Endothelial cell of umbilical vein (primary cell): ENCODE data around the gene SAMD14. TPM values are rescaled to one million over a fixed set of nuclear protein-coding genes. Genes with fewer than 3 reads are reported as not detected.

Experiments
- BruUV-seq: library from RNA; stranded (reverse); fragments of 400-500 nt; replicated peaks from 2 replicates; lab custom pipeline; 2021; lab: Mats Ljungman, UMichigan
- CTCF ChIA-PET: fragments of 300-600, 350-600 bp; sonication (Branson Sonifier 250); formaldehyde crosslinking; loops from one replicate; lab custom pipeline; 2021; ENCODE audit warnings: antibody characterized with exemption, inconsistent platforms; lab: Charles Lee
- POLR2A ChIA-PET: fragments of 300-600, 350-600 bp; sonication (Branson Sonifier 250); formaldehyde crosslinking; loops from one replicate; lab custom pipeline; 2021; ENCODE audit warnings: antibody characterized with exemption, inconsistent platforms; lab: Charles Lee
- DNase-seq: peaks from one replicate; pipeline ENCODE4 v3.0.0-alpha.2; 2011; ENCODE audit warnings: low read depth, low spot score
- FAIRE-seq: peaks from 2 replicates; lab custom pipeline; 2011; peaks lifted over from hg19 to GRCh38; lab: Jason Lieb, UNC
- H2AFZ ChIP-seq: 2 replicates; pipeline ENCODE4 v1.6.0; 2012; ENCODE audit warnings: low read depth, low read length, control low read depth, inconsistent platforms
- H3K27ac ChIP-seq: 2 replicates; pipeline ENCODE4 v1.5.1; 2011; ENCODE audit warnings: low read depth, mild to moderate bottlenecking, control low read depth, low read length, moderate library complexity; ENCODE audit not compliant: insufficient read depth
- H3K27me3 ChIP-seq, 2 experiments: 2 replicates each; pipeline versions ENCODE4 v1.6.0 to v1.6.1; 2011; ENCODE audit warnings: low read length in 2 of 2, mixed read lengths in 1 of 2; ENCODE audit not compliant: control insufficient read depth in 2 of 2, insufficient read depth in 2 of 2
- H3K36me3 ChIP-seq, 2 experiments: 2 replicates in 1 of 2; 3 replicates in 1 of 2; pipeline ENCODE4 v1.5.1; 2011; ENCODE audit warnings: low read length in 2 of 2, mild to moderate bottlenecking in 1 of 2, moderate library complexity in 1 of 2; ENCODE audit not compliant: control insufficient read depth in 2 of 2, insufficient read depth in 2 of 2; ENCODE audit errors: extremely low read depth in 1 of 2
- H3K4me1 ChIP-seq: 3 replicates; pipeline ENCODE4 v1.5.1; 2011; ENCODE audit warnings: mild to moderate bottlenecking, low read length; ENCODE audit not compliant: control insufficient read depth, insufficient read depth; ENCODE audit errors: extremely low read depth
- H3K4me2 ChIP-seq: 2 replicates; pipeline ENCODE4 v1.6.1; 2011; ENCODE audit warnings: low read length, control low read depth, mixed read lengths; ENCODE audit not compliant: insufficient read depth
- H3K4me3 ChIP-seq, 3 experiments: fragments of 200-600 bp in 1 of 3; sonication (generic), shearing (Covaris generic) in 1 of 3; replicated peaks in 1 of 3; 2 replicates each; pipeline ENCODE4 v1.5.1; 2011 to 2016; ENCODE audit warnings: control low read depth in 3 of 3, low read length in 3 of 3, mild to moderate bottlenecking in 2 of 3, inconsistent platforms in 1 of 3, low read depth in 1 of 3, moderate library complexity in 1 of 3; ENCODE audit not compliant: insufficient read depth in 1 of 3
- H3K79me2 ChIP-seq: 2 replicates; pipeline ENCODE4 v1.6.0; 2012; ENCODE audit warnings: low read length, inconsistent platforms; ENCODE audit not compliant: control insufficient read depth, insufficient read depth
- H3K9ac ChIP-seq: replicated peaks from 2 replicates; pipeline ENCODE3; 2011; ENCODE audit warnings: low read length, control low read depth; ENCODE audit not compliant: insufficient read depth; ENCODE audit errors: extremely low read depth
- H3K9me1 ChIP-seq: replicated peaks from 3 replicates; pipeline ENCODE4 v1.6.0; 2011; ENCODE audit warnings: mild to moderate bottlenecking, low read length; ENCODE audit not compliant: control insufficient read depth, insufficient read depth; ENCODE audit errors: extremely low read depth
- H3K9me3 ChIP-seq: replicated peaks from 2 replicates; pipeline ENCODE4 v1.5.1; 2012; ENCODE audit warnings: low read length, inconsistent platforms; ENCODE audit not compliant: control insufficient read depth, insufficient read depth
- H4K20me1 ChIP-seq: replicated peaks from 2 replicates; pipeline ENCODE3; 2011; ENCODE audit warnings: mild to moderate bottlenecking, low read length; ENCODE audit not compliant: control insufficient read depth, insufficient read depth; ENCODE audit errors: extremely low read depth
- CTCF ChIP-seq, 2 donors: IDR thresholded peaks; 1 replicate in 1 of 2; 2 replicates in 1 of 2; pipeline ENCODE4 v1.5.1; 2011; ENCODE audit warnings: low read length in 2 of 2, mild to moderate bottlenecking in 2 of 2, moderate library complexity in 2 of 2, control low read depth in 1 of 2, inconsistent platforms in 1 of 2, low read depth in 1 of 2; ENCODE audit not compliant: insufficient read depth in 1 of 2; ENCODE audit errors: extremely low read depth in 1 of 2
- EZH2 ChIP-seq: IDR thresholded peaks from 2 replicates; pipeline ENCODE4 v1.6.1; 2012; ENCODE audit warnings: borderline replicate concordance, low read depth, mild to moderate bottlenecking, moderate library complexity, low read length, inconsistent platforms; ENCODE audit not compliant: severe bottlenecking
- FOS ChIP-seq: IDR thresholded peaks from 2 replicates; pipeline ENCODE4 v1.6.1; 2011; ENCODE audit warnings: mild to moderate bottlenecking, low read length, moderate library complexity, borderline replicate concordance; ENCODE audit not compliant: insufficient read depth
- GATA2 ChIP-seq: IDR thresholded peaks from 2 replicates; pipeline ENCODE4 v1.7.0; 2011; ENCODE audit warnings: low read depth, mild to moderate bottlenecking, moderate library complexity, mixed read lengths, low read length; ENCODE audit not compliant: insufficient read length, insufficient read depth
- MAX ChIP-seq: IDR thresholded peaks from 2 replicates; pipeline ENCODE4 v1.6.1; 2011; ENCODE audit not compliant: insufficient read depth, insufficient read length
- dilution Hi-C: fragments of 300-500 bp; cut with MboI; formaldehyde crosslinking; loops from one replicate; pipeline ENCODE4 v1.15.0; 2019; ENCODE audit warnings: low sequenced_read_pairs; ENCODE audit not compliant: extremely low pct_ligation_motif_present
- intact Hi-C: fragments of 100-400 bp; cut with micrococcal nuclease; formaldehyde crosslinking; loops from one replicate; pipeline ENCODE4 v1.10.0; 2022
- polyA plus RNA-seq, 4 experiments: library from polyadenylated mRNA; depleted of rRNA in 3 of 4; stranded (reverse) in 3 of 4; unstranded in 1 of 4; fragments of >200 nt; gene quantifications; 2 replicates each; pipeline versions ENCODE4 v1.2.1 to v1.2.3, GENCODE V29; 2011 to 2012; ENCODE audit warnings: missing spikeins in 1 of 4
- total RNA-seq: library from RNA; stranded (reverse); gene quantifications from 2 replicates; pipeline ENCODE4 v1.2.3, GENCODE V29; 2021

Gene SAMD14
- total and polyA plus RNA-seq, 2 donors (not counting 3 experiments of a cell fraction or from before 2014, with no cell fraction given), result 6.8 to 15.6 TPM

GRCh38 chr17:50166518-50167181, 36.7 kb upstream of the SAMD14 start:
- no peaks in the 10 kb centered on the region for H4K20me1 ChIP-seq
- no TSS peak for BruUV-seq
- no peaks in the 10 kb centered on the region for H3K9me1 ChIP-seq
- ChIA-PET POLR2A (no interaction called here), CTCF (interaction anchor here (0.9 to 3.6 kb wide), 6 partner anchors 12 to 73 kb away, joined by 3 to 15 read pairs (median 6); no protein-coding TSS in a partner anchor)
- no peak overlapping the region for H2AFZ ChIP-seq
- DNase-seq (no peak), FAIRE-seq (no peak)
- dilution Hi-C loops, result no loop called here
- TF ChIP-seq EZH2, result no peak
- TF ChIP-seq FOS, result no peak
- TF ChIP-seq MAX, result no peak
- no peak for TF ChIP-seq CTCF (IDR thresholded peaks at IDR 0.05; ENCODE audit: extremely low read depth in 1 of 2, insufficient read depth in 1 of 2, low read depth in 1 of 2, low read length in 2 of 2)
- TF ChIP-seq GATA2, result no peak
- H3K36me3 ChIP-seq, result no peaks in the 10 kb centered on the region
- H3K79me2 ChIP-seq, result no peaks in the 10 kb centered on the region
- no peak overlapping the region for H3K9ac ChIP-seq
- H3K4me2 ChIP-seq, result no peak overlapping the region
- H3K9me3 ChIP-seq, result no peaks in the 10 kb centered on the region
- intact Hi-C loops, result no loop called here
- H3K27ac ChIP-seq, result no peak overlapping the region
- no peaks in the 10 kb centered on the region for H3K4me1 ChIP-seq
- no peak overlapping the region for H3K4me3 ChIP-seq
- H3K27me3 ChIP-seq, result no peaks in the 10 kb centered on the region
